Epithelial cell of esophagus (primary cell): Measurements from ENCODE around the gene NOL9.

Source experiments
- DNase-seq: peaks from one replicate; pipeline ENCODE4 v3.0.0; 2010; ENCODE audit warnings: low read depth
- H3K4me3 ChIP-seq: 2 replicates; pipeline ENCODE4 v1.5.1; 2011; ENCODE audit warnings: mild to moderate bottlenecking, low read length, control low read depth
- TF ChIP-seq, protein P1 (sequence below): IDR thresholded peaks from 2 replicates; pipeline ENCODE4 v1.5.1; 2011; ENCODE audit warnings: low read depth, mild to moderate bottlenecking, low read length, control low read depth, inconsistent platforms; ENCODE audit not compliant: insufficient read depth; ENCODE audit errors: missing control alignments

Gene NOL9

DNA sequence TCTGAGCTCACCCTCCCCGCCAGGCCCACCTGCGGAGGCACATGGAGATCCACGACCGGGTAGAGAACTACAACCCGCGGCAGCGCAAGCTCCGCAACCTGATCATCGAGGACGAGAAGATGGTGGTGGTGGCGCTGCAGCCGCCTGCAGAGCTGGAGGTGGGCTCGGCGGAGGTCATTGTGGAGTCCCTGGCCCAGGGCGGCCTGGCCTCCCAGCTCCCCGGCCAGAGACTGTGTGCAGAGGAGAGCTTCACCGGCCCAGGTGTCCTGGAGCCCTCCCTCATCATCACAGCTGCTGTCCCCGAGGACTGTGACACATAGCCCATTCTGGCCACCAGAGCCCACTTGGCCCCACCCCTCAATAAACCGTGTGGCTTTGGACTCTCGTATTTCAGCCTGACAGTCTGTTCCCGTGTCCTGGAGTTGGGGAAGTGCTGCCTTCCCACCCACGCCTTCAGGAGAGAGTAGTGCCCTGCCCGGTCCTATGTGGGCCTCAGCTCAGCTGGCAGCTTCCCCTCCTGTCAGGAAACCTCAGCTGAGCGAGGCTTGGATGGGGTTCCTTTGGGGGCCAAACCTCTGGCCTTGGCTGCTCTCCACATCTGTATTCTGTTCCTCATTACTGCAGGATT, 34.7 kb upstream of the NOL9 start:
- TF ChIP-seq, protein P1, sequence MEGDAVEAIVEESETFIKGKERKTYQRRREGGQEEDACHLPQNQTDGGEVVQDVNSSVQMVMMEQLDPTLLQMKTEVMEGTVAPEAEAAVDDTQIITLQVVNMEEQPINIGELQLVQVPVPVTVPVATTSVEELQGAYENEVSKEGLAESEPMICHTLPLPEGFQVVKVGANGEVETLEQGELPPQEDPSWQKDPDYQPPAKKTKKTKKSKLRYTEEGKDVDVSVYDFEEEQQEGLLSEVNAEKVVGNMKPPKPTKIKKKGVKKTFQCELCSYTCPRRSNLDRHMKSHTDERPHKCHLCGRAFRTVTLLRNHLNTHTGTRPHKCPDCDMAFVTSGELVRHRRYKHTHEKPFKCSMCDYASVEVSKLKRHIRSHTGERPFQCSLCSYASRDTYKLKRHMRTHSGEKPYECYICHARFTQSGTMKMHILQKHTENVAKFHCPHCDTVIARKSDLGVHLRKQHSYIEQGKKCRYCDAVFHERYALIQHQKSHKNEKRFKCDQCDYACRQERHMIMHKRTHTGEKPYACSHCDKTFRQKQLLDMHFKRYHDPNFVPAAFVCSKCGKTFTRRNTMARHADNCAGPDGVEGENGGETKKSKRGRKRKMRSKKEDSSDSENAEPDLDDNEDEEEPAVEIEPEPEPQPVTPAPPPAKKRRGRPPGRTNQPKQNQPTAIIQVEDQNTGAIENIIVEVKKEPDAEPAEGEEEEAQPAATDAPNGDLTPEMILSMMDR, result no peak
- no peak overlapping the region for H3K4me3 ChIP-seq

DNA sequence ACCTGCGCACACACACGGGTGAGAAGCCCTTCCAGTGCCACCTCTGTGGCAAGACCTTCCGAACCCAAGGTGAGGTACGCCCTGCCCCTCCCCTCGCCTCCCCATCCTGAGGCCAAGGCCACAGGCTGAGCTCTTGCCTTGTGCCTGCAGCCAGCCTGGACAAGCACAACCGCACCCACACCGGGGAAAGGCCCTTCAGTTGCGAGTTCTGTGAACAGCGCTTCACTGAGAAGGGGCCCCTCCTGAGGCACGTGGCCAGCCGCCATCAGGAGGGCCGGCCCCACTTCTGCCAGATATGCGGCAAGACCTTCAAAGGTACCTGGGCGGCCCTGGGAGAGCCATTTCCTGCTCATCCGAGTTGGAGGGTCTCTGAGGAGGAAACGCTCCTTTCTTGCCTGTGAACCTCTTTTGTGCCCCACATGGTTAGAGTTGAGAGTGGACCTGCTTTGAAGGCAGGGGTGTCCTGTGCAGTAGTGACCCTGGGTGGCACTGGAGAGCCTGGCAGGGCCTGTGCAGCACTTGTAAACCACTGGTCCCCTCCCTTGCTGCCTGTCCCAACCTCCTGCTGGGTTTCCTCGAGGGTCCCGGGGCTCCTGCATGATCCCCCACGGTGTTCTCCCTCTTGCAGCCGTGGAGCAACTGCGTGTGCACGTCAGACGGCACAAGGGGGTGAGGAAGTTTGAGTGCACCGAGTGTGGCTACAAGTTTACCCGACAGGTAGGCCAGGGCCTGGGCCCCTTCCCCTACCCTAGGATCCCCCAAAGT, 34.0 kb upstream of the NOL9 start:
- H3K4me3 ChIP-seq, result no peak overlapping the region
- TF ChIP-seq, protein P1, result no peak
- peak; percentile 58 for DNase-seq

More for the DNA sequence above, 34.7 kb upstream of the NOL9 start:
- DNase-seq, result no peak

DNA sequence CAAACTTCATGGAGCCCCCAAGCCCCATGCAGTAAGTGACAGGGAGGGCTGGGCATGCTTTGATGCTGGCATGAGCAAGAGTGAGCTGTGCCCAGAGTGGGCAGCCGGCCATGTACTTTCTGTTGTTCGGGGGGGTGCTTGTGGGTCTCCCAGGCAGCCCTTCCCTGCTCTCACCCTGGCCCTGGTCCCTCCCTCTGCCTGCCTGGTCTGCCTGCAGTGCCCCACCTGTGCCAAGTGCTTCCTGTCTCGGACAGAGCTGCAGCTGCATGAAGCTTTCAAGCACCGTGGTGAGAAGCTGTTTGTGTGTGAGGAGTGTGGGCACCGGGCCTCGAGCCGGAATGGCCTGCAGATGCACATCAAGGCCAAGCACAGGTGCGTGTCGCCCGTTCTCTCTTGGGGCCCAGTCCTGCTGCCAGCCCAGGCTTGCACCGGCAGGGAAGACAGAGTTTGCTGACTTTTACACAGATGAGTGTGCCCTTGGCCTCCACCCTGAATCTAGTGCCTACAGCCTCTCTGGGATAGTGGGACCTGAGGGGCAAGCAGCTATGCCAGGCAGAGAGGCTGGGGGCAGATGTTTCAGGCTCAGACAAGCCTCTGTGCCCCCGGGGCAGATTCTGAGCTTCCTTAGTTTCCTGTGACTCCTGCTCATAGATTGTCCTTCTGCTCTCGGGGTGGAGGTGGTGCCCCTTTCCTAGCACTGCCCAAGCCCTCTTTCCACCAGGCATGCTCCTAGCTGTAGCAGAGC, 33.1 kb upstream of the NOL9 start:
- DNase-seq, result peak; percentile 50
- no peak overlapping the region for H3K4me3 ChIP-seq
- TF ChIP-seq, protein P1, result no peak

DNA sequence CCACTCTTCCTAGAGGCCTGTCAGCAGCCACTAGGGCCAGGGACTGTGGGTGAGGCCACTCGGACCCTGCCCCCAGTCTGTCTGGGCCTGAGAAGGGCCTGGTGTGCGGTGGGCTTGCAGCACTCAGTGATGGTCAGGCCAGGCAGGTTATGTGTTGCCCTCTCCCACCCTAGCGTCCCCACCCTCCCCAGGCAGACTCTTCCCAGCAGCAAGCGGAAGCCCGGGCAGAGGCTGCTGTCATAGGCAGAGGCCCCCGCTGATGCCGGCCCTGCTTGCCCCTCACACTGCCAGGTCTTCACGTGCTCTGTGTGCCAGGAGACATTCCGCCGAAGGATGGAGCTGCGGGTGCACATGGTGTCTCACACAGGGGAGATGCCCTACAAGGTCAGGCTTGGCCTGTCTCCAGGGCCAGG, 32.1 kb upstream of the NOL9 start:
- no peak overlapping the region for H3K4me3 ChIP-seq
- TF ChIP-seq, protein P1, result no peak
- no peak for DNase-seq

DNA sequence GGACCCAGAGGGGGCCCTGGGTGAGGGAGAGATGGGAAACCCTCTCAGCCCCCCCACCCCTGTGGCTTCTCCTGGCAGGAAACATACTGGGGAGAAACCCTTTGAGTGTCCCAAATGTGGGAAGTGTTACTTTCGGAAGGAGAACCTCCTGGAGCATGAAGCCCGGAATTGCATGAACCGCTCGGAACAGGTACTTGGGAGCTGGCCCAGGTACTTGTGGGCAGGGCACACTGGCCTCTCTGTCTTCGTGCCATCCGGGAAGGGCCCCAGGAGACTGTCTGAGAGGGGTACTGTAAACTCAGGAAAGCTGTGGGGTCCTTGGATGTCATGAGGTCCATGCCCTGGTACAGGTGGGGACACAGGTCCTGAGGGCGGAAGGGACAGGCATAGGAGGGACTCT, 31.5 kb upstream of the NOL9 start:
- TF ChIP-seq, protein P1, result no peak
- DNase-seq, result no peak
- no peak overlapping the region for H3K4me3 ChIP-seq

DNA sequence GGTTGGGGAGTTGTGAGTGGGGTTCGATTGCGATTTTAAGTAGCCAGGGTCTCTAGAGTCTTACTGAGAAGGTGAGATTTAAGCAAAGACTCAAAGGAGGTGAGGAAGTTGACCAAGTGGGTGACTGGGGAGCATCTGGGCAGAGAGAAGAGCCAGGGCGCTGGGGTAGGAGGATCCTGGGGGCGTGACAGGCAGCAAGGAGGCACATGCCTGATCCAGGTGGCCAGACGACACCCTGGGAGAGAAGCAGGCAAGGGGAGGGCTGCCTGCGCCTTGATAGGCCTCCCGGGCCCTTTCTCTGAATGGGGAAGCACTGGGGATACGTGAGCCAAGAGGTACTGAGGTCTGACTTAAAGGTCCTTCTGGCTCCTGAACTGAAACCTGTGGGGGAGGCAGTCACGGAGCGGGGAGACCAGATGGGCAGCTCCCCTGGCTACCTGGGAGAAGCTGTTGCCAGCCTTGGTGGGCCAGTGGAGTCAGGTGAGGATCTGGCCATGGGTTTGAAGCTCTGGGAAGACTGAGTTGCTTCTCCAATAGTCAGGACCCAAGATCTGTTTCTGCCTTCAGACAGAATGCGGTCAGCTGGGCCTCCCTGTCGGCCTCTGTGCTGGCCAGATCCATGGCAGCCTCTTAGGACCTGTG, 30.9 kb upstream of the NOL9 start:
- TF ChIP-seq, protein P1, result no peak
- no peak for DNase-seq
- no peak overlapping the region for H3K4me3 ChIP-seq
